H9 (cell line): ENCODE data around the gene PRAF2. TPM values are rescaled to one million over a fixed set of nuclear protein-coding genes. Genes with fewer than 3 reads are reported as not detected.

ENCODE experiments used
- DNase-seq: peaks from one replicate; pipeline ENCODE4 v3.0.0-alpha.2; 2017
- H2AFZ ChIP-seq: one replicate; pipeline ENCODE4 v1.6.1; 2013; ENCODE audit warnings: mild to moderate bottlenecking, low read length, control low read depth, moderate library complexity
- H2AK5ac ChIP-seq: 2 replicates; pipeline ENCODE4 v1.6.1; 2013; ENCODE audit warnings: low read length, control low read depth, mixed read lengths; ENCODE audit not compliant: insufficient read length
- H2BK120ac ChIP-seq: one replicate; pipeline ENCODE4 v1.6.1; 2013; ENCODE audit warnings: low read depth, mild to moderate bottlenecking, low read length, control low read depth, inconsistent platforms; ENCODE audit not compliant: poor library complexity, severe bottlenecking
- H2BK12ac ChIP-seq: 2 replicates; pipeline ENCODE4 v1.6.1; 2013; ENCODE audit warnings: low read length, control low read depth, mixed read lengths, low read depth; ENCODE audit not compliant: insufficient read length
- H2BK15ac ChIP-seq: 2 replicates; pipeline ENCODE4 v1.6.1; 2013; ENCODE audit warnings: low read depth, low read length, control low read depth
- H2BK20ac ChIP-seq: one replicate; pipeline ENCODE4 v1.6.1; 2013; ENCODE audit warnings: low read depth, mild to moderate bottlenecking, low read length, control low read depth, inconsistent platforms; ENCODE audit not compliant: poor library complexity, severe bottlenecking
- H2BK5ac ChIP-seq: 2 replicates; pipeline ENCODE4 v1.6.1; 2013; ENCODE audit warnings: low read length, control low read depth, mixed read lengths; ENCODE audit not compliant: insufficient read length
- H3K14ac ChIP-seq: 2 replicates; pipeline ENCODE4 v1.6.1; 2013; ENCODE audit warnings: low read length, control low read depth; ENCODE audit not compliant: insufficient read depth
- H3K18ac ChIP-seq: 2 replicates; pipeline ENCODE4 v1.6.1; 2013; ENCODE audit warnings: low read depth, mild to moderate bottlenecking, mixed read lengths, low read length, control low read depth; ENCODE audit not compliant: insufficient read length
- H3K23ac ChIP-seq: 2 replicates; pipeline ENCODE4 v1.6.1; 2013; ENCODE audit warnings: low read length, control low read depth, mixed read lengths, low read depth; ENCODE audit not compliant: insufficient read length
- H3K23me2 ChIP-seq: 2 replicates; pipeline ENCODE4 v1.6.1; 2013; ENCODE audit warnings: low read depth, mild to moderate bottlenecking, mixed read lengths, low read length, control low read depth; ENCODE audit not compliant: insufficient read length, poor library complexity, severe bottlenecking
- H3K27ac ChIP-seq: 2 replicates; pipeline ENCODE4 v1.5.1; 2013; ENCODE audit warnings: low read length, control low read depth, mixed read lengths, low read depth; ENCODE audit not compliant: insufficient read length
- H3K27me3 ChIP-seq: 2 replicates; pipeline ENCODE4 v1.6.1; 2013; ENCODE audit warnings: low read length, control low read depth, inconsistent platforms; ENCODE audit not compliant: insufficient read depth
- H3K4ac ChIP-seq: 2 replicates; pipeline ENCODE4 v1.6.1; 2013; ENCODE audit warnings: low read depth, mild to moderate bottlenecking, control low read depth, inconsistent platforms, low read length, moderate library complexity
- H3K4me1 ChIP-seq: 2 replicates; pipeline ENCODE4 v1.6.1; 2013; ENCODE audit warnings: low read length, control low read depth, inconsistent platforms; ENCODE audit not compliant: insufficient read depth
- H3K4me2 ChIP-seq: 2 replicates; pipeline ENCODE4 v1.6.1; 2013; ENCODE audit warnings: low read length, control low read depth, mixed read lengths; ENCODE audit not compliant: insufficient read length, insufficient read depth
- H3K56ac ChIP-seq: 2 replicates; pipeline ENCODE4 v1.6.1; 2013; ENCODE audit warnings: low read depth, mild to moderate bottlenecking, mixed read lengths, low read length, control low read depth; ENCODE audit not compliant: insufficient read length
- H3K79me1 ChIP-seq: 2 replicates; pipeline ENCODE4 v1.6.1; 2013; ENCODE audit warnings: low read depth, mild to moderate bottlenecking, moderate library complexity, low read length, control low read depth, inconsistent platforms; ENCODE audit not compliant: insufficient read depth, poor library complexity, severe bottlenecking
- H3K79me2 ChIP-seq: 2 replicates; pipeline ENCODE4 v1.6.1; 2013; ENCODE audit warnings: low read length, control low read depth, inconsistent platforms; ENCODE audit not compliant: insufficient read depth
- H3K9ac ChIP-seq: 2 replicates; pipeline ENCODE4 v1.6.1; 2013; ENCODE audit warnings: low read length, control low read depth, mixed read lengths; ENCODE audit not compliant: insufficient read length; ENCODE audit errors: extremely low read depth
- H3K9me3 ChIP-seq: one replicate; pipeline ENCODE4 v1.6.1; 2013; ENCODE audit warnings: low read depth, low read length, inconsistent platforms; ENCODE audit not compliant: control insufficient read depth
- H3T11ph ChIP-seq: one replicate; pipeline ENCODE4 v1.6.1; 2013; ENCODE audit warnings: mild to moderate bottlenecking, low read length, control low read depth, inconsistent platforms
- H4K20me1 ChIP-seq: one replicate; pipeline ENCODE4 v1.6.1; 2013; ENCODE audit not compliant: control insufficient read depth, insufficient read length, insufficient read depth
- H4K5ac ChIP-seq: 2 replicates; pipeline ENCODE4 v1.6.1; 2013; ENCODE audit warnings: low read depth, mild to moderate bottlenecking, mixed read lengths, low read length, control low read depth; ENCODE audit not compliant: insufficient read length
- H4K8ac ChIP-seq: replicated peaks from 2 replicates; pipeline ENCODE4 v1.6.1; 2013; ENCODE audit warnings: low read length, control low read depth, mixed read lengths, low read depth; ENCODE audit not compliant: insufficient read length
- H4K91ac ChIP-seq: 2 replicates; pipeline ENCODE4 v1.6.1; 2013; ENCODE audit warnings: low read depth, mild to moderate bottlenecking, moderate library complexity, mixed read lengths, low read length, control low read depth; ENCODE audit not compliant: insufficient read length
- H3K27ac Mint-ChIP-seq, 3 experiments: 2 replicates in 2 of 3; 3 replicates in 1 of 3; pipeline ENCODE4 v1.8.0; 2020 to 2021; ENCODE audit warnings: mixed read lengths in 3 of 3, mild to moderate bottlenecking in 1 of 3, moderate library complexity in 1 of 3
- H3K27me3 Mint-ChIP-seq: 2 replicates; pipeline ENCODE4 v1.8.0; 2021; ENCODE audit warnings: low read depth, mild to moderate bottlenecking, moderate library complexity, mixed read lengths
- H3K36me3 Mint-ChIP-seq, 3 experiments: 2 replicates in 2 of 3; 3 replicates in 1 of 3; pipeline ENCODE4 v1.8.0; 2020 to 2021; ENCODE audit warnings: low read depth in 3 of 3, mixed read lengths in 3 of 3; ENCODE audit not compliant: insufficient read depth in 1 of 3
- H3K4me1 Mint-ChIP-seq, 2 experiments: 2 replicates each; pipeline ENCODE4 v1.8.0; 2020; ENCODE audit warnings: mixed read lengths in 2 of 2
- H3K4me3 Mint-ChIP-seq, 2 experiments: 2 replicates in 1 of 2; 3 replicates in 1 of 2; pipeline ENCODE4 v1.8.0; 2020 to 2021; ENCODE audit warnings: mild to moderate bottlenecking in 2 of 2, mixed read lengths in 2 of 2, moderate library complexity in 1 of 2
- H3K9me3 Mint-ChIP-seq, 2 experiments: 2 replicates in 1 of 2; 3 replicates in 1 of 2; pipeline ENCODE4 v1.8.0; 2020; ENCODE audit warnings: mild to moderate bottlenecking in 2 of 2, mixed read lengths in 2 of 2, moderate library complexity in 1 of 2
- WGBS: extraction: QIAGEN DNeasy Blood & Tissue Kit; methylation state at CpG from one replicate; pipeline ENCODE4 v1.1.7; 2013; ENCODE audit warnings: missing lambda C conversion rate, low lambda C conversion rate, mixed read lengths; ENCODE audit not compliant: insufficient read length; ENCODE audit errors: extremely low coverage; 5-methylcytosine and 5-hydroxymethylcytosine counted together
- total RNA-seq: library from RNA; stranded (reverse); gene quantifications from 2 replicates; pipeline ENCODE4 v1.2.1, GENCODE V29; 2021
- TF ChIP-seq, protein P1 (sequence below): fragments of 200-600 bp; sonication (generic); conservative IDR thresholded peaks from 3 replicates; pipeline ENCODE4 v1.8.0; 2021; ENCODE audit warnings: antibody characterized with exemption, mild to moderate bottlenecking

The PRAF2 gene
- total RNA-seq, 1 experiment from 2014 or later = 13.4 TPM

DNA sequence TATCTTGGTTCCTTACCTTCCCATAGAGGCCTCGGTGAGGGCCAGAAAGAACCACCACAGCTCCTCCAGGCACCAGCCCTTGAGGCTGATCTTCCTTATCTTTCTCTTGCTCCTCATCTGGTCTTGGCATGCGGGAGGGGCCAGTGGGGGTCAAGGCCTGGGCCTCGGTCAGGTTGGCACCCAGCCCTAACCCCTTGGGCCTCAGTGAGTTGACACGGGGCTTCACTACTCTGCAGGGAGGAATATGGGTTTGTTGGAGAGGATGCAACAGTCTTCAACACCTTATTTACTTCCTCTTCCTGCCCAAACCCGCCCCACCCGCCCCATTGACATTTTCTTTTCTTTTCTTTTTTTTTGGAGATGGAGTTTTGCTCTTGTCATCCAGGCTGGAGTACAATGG is 43.8 kb upstream of the PRAF2 start:
- Mint-ChIP-seq H3K4me3 (no peak overlapping the region), H3K4me1 (no peaks in the 10 kb centered on the region; a peak in 1 of 4 replicates), H3K9me3 (peaks cover 74 to 78% of the 10 kb centered on the region in 2 experiments), H3K36me3 (peaks cover 35 to 59% (median 56%) of the 10 kb centered on the region in 3 experiments), H3K27me3 (no peaks in the 10 kb centered on the region; the same call in 1 of the 2 replicates), H3K27ac (no peak overlapping the region)
- H3K4me1 ChIP-seq = no peaks in the 10 kb centered on the region
- H3K14ac ChIP-seq = no peak overlapping the region
- H2BK20ac ChIP-seq = no peak overlapping the region
- H2AK5ac ChIP-seq = no peak overlapping the region
- H3K9ac ChIP-seq = no peak overlapping the region
- H4K20me1 ChIP-seq = no peaks in the 10 kb centered on the region
- H3K4ac ChIP-seq = no peak overlapping the region
- no peak overlapping the region for H2BK5ac ChIP-seq
- no peak overlapping the region for H4K91ac ChIP-seq
- H3K79me1 ChIP-seq = peaks cover 2% of the 10 kb centered on the region
- no CpG with 5 or more reads among the region's 6 CpGs for WGBS
- no peak overlapping the region for H2BK15ac ChIP-seq
- no peaks in the 10 kb centered on the region for H3K23me2 ChIP-seq
- no peak overlapping the region for H4K8ac ChIP-seq
- H3K27me3 ChIP-seq = no peaks in the 10 kb centered on the region
- H3K79me2 ChIP-seq = no peaks in the 10 kb centered on the region
- H2AFZ ChIP-seq = no peak overlapping the region
- H4K5ac ChIP-seq = no peak overlapping the region
- no peak overlapping the region for H3K4me2 ChIP-seq
- no peak overlapping the region for H2BK120ac ChIP-seq
- H2BK12ac ChIP-seq = no peak overlapping the region
- TF ChIP-seq, protein P1, sequence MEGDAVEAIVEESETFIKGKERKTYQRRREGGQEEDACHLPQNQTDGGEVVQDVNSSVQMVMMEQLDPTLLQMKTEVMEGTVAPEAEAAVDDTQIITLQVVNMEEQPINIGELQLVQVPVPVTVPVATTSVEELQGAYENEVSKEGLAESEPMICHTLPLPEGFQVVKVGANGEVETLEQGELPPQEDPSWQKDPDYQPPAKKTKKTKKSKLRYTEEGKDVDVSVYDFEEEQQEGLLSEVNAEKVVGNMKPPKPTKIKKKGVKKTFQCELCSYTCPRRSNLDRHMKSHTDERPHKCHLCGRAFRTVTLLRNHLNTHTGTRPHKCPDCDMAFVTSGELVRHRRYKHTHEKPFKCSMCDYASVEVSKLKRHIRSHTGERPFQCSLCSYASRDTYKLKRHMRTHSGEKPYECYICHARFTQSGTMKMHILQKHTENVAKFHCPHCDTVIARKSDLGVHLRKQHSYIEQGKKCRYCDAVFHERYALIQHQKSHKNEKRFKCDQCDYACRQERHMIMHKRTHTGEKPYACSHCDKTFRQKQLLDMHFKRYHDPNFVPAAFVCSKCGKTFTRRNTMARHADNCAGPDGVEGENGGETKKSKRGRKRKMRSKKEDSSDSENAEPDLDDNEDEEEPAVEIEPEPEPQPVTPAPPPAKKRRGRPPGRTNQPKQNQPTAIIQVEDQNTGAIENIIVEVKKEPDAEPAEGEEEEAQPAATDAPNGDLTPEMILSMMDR = no peak
- H3K27ac ChIP-seq = no peak overlapping the region
- H3K18ac ChIP-seq = no peak overlapping the region
- H3K9me3 ChIP-seq = peaks cover 10% of the 10 kb centered on the region
- no peak overlapping the region for H3K23ac ChIP-seq
- no peak for DNase-seq
- H3K56ac ChIP-seq = no peak overlapping the region
- no peak overlapping the region for H3T11ph ChIP-seq
